ENCODE measurements around the gene KCNAB2. TPM values are rescaled to one million over a fixed set of nuclear protein-coding genes. Genes with fewer than 3 reads are reported as not detected.

The KCNAB2 gene
- total RNA-seq, 1 experiment from 2014 or later: 6.6 TPM

DNA sequence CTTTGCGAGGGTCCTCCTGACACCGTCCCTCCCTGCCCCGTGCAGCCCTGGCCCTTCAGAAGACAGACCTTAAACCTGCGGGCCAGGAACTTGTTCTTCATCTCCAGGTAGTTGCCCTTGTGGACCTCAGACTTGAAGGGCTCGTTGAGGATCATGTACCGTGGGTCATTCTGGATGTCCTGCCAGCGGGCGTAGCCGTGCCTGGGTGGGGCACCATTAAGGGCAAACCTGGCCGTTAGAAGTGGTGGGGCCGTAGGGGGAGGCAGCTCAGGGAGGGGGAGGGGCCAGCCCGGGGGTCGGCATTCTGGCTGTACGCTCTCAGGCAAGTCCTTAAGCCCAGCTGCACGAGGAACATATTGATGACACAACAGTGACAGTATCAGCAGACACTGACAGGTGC lies 64.6 kb downstream of the KCNAB2 start:
- no peak for DNase-seq (ENCODE audit: low read depth)
- in situ Hi-C loops (cut with HindIII; ENCODE audit: low pct_unique_long_range_greater_than_20kb, low sequenced_read_pairs): no loop called here

DNA sequence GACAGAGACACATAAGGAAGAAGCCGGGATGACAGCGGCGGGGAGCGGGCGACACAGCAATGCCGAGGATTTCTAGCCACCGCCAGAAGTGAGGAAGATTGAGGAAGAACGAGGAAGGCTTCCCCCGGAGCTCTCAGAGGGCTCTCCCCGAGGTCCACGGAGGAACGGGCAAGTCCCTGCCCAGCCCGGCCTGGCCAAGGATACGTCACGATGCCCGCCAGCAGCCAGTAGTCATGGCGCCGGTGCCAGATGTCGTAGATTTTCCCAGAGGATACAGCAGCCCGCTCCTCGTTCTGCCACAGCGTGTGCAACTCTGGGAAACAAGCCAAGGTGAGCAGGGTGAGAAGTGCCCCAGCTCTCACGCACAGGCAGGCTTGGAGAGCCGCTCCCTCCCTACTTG lies 65.9 kb downstream of the KCNAB2 start:
- no peak for DNase-seq (ENCODE audit: low read depth)

DNA sequence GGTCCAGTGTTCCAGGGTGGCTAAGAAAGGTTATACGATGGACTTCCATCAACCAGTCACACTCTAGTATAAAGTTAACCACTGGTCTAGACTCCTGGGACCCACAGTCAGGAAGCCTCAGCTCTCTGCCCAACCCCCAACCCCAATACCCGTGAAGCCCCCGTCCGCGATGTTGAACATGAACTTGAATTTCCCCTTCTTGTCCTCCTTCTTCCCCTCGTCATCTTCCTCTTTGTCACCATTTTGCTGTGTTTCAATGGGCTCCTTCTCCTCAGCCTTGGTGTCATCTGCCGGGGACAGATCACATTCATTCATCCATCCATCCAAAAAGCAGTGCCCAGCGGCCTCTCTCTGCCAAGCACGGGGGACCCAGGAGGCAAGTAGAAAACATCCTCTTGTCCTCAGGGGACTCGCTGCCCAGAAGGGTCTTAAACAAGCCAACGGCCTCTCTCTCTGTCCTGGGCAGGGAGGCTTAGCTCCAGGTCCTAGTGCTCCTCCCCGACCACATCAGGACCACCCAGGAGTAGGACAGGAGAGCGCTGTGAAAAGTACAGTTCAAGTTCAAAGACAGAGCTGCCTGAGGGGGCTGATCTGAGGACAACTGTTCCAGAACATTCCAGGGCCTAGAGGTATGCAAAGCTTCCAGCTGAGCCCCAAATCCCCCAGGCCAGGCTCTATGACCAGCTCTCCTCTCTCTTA lies 66.5 kb downstream of the KCNAB2 start:
- no peak for DNase-seq (ENCODE audit: low read depth)
- in situ Hi-C loops (cut with HindIII; ENCODE audit: low pct_unique_long_range_greater_than_20kb, low sequenced_read_pairs): no loop called here

More for the DNA sequence above, 65.9 kb downstream of the KCNAB2 start:
- in situ Hi-C loops (cut with HindIII; ENCODE audit: low pct_unique_long_range_greater_than_20kb, low sequenced_read_pairs): no loop called here

DNA sequence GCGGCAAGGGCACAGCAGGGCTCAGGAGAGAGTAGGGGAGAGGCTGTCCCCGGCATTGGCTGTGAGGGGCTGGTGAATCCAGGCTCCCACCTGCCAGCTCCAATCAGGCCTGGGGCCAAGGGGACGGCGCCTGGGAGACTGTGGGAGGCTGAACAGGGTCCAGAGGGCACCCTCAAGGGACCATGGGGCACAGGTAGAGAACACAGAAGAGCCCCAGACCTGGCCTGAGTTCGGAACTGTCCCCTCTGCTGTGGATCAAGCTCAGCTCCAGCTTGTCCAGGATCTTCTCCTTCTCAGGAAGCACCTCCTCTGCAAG lies 67.0 kb downstream of the KCNAB2 start:
- in situ Hi-C loops (cut with HindIII; ENCODE audit: low pct_unique_long_range_greater_than_20kb, low sequenced_read_pairs): no loop called here
- DNase-seq (ENCODE audit: low read depth): no peak

DNA sequence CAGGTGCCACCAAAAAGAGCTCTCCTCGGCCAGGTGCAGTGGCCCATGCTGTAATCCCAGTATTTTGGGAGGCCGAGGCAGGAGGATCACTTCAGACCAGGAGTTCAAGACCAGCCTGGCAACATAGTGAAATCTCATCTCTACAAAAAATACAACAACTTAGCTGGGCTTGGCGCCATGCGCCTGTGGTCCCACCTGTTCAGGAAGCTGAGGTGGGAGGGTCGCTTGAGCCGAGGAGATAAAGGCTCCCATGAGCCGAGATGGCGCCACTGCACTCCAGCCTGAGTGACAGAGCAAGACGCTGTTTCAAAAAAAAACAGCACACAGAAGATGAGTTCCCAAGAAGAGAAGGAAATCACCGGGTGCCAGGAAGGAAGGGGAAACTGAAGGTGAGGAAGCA lies 67.4 kb downstream of the KCNAB2 start:
- in situ Hi-C loops (cut with HindIII; ENCODE audit: low pct_unique_long_range_greater_than_20kb, low sequenced_read_pairs): no loop called here
- DNase-seq (ENCODE audit: low read depth): no peak

DNA sequence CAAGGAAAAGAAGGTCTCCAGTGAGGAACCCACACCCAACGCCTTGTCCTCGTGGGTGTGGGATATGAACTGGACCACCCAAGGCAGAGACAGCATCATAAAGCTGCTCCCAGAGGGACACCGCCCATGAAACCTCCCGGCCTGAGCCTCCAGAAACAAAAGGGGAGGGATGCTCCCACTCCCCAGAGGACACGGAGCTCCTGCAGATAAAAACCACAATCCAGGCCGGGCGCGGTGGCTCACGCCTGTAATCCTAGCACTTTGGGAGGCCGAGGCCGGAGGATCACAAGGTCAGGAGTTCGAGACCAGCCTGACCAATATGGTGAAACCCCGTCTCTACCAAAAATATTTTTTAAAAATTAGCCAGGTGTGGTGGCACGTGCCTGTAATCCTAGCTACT lies 68.1 kb downstream of the KCNAB2 start:
- no peak for DNase-seq (ENCODE audit: low read depth)
- in situ Hi-C loops (cut with HindIII; ENCODE audit: low pct_unique_long_range_greater_than_20kb, low sequenced_read_pairs): no loop called here

DNA sequence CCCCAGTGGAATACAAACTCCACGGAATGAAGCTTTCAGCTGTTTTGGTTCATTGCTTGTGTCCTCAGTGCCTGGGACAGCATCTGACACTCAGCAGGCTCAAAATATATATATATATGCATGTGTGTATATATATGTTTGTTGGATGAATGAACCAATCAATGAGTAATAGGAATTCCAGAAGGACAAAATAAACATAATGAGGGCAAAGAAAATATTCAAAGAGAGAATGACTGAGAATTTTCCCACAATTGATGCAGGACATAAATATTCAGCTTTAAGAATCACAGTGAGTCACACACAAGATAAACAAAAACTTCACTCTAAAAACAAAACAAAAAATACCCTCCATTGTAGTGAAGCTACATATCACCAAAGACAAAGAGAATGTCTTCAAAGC lies 70.4 kb downstream of the KCNAB2 start:
- peak; percentile 76 for DNase-seq (ENCODE audit: low read depth)
- in situ Hi-C loops (cut with HindIII; ENCODE audit: low pct_unique_long_range_greater_than_20kb, low sequenced_read_pairs): no loop called here

DNA sequence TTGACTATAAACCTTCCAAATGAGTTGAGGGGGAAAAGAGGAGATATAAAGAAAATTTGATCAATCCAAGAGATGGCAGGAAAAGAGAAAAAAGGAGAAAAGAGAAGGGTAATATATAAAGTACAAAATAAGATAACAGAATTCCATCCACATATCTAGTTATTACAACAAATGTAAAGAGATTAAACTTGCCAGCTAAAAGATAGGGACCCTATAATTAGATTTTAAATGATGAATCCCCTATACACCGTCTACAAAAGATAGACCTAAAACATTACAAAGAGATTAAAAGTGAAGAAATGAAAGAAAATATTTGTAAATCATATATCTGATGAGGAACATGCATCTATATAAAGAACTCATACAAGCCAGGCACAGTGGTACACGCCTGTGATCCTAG lies 71.4 kb downstream of the KCNAB2 start:
- in situ Hi-C loops (cut with HindIII; ENCODE audit: low pct_unique_long_range_greater_than_20kb, low sequenced_read_pairs): no loop called here
- no peak for DNase-seq (ENCODE audit: low read depth)

DNA sequence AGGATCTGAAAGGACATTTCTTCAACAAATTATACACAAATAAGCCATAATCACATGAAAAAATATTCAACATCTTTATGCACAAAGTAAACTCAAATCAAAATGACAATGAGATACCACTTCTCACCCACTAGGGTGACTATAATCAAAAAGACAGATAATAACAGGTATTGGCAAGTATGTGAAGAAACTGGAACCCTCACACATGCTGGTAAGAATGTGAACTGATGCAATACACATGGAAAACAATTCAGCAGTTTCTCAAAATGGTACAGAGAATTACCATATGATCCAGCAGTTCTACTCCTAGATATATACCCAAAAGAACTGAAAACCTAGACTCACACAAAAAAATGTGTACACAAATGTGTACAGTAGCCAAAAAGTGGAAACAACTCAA lies 71.9 kb downstream of the KCNAB2 start:
- in situ Hi-C loops (cut with HindIII; ENCODE audit: low pct_unique_long_range_greater_than_20kb, low sequenced_read_pairs): no loop called here
- DNase-seq (ENCODE audit: low read depth): no peak

DNA sequence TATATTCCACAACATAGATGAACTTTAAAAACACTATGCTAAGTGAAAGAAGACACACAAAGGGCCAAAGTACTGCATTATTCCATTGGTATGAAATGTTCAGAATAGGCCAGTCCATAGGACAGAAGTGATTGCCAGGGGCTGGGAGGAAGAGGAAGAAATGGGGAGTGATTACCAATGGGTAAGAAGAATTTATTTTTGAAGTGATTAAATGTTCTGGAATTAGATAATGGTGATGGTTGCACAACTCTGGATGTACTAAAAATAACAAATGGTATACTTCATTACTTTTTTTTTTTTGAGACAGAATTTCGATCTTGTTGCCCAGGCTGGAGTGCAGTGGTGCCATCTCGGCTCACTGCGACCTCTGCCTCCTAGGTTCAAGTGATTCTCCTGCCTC lies 72.7 kb downstream of the KCNAB2 start:
- in situ Hi-C loops (cut with HindIII; ENCODE audit: low pct_unique_long_range_greater_than_20kb, low sequenced_read_pairs): no loop called here
- no peak for DNase-seq (ENCODE audit: low read depth)

DNA sequence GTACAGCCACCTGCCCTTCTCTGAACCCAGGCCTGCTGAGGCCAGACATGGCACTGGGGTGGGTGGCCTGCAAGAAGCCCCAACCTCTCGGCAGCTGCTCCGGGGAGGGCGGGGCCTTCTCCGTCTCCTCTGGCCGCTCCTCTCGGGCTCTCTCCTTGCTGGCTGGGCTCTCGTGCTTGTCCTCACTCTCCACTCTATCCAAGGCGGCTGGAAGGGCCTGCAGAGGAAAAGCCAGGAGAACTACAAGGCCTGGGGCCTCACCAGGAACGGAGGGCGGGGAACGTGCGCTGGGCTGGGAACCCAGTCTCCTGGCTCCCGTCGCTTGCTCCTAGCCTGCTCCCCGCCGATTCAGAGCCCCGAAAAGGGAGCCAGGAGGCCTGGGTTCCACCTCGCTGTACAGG lies 75.3 kb downstream of the KCNAB2 start:
- no peak for DNase-seq (ENCODE audit: low read depth)
- in situ Hi-C loops (cut with HindIII; ENCODE audit: low pct_unique_long_range_greater_than_20kb, low sequenced_read_pairs): no loop called here

DNA sequence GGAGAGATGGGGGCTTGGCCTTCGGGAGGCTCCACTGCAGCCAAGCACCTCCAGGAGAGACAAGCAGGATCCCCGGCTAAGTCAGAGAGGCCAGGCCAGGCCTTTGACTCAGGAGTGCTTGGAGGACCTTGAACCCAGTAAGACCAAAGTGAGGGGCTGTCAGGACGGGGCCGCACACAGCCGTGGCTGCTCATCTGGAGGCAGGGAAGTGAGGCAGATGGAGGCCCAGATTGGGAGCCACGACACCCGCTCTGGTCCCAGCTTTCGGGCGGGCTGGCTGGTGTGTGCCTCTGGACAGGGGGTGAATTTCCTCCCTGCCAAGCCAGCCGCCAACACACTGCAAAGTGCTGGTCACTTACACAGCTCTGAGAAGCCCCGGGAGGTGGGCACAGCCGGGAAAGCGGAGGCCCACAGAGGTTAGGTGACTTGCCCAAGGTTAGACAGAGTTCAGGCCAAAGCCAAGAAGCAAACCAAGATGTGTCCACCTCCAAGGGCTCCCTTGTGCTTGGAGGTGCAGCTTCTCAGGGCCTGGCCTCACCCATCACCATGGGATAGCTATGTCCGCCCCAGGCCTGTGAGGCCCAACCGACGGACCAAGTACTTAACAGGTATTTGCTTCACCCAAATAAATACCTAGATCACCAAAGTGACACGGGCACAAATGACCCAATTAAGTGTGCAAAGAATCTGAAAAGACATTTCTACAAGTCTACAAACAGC lies 76.1 kb downstream of the KCNAB2 start:
- no peak for DNase-seq (ENCODE audit: low read depth)
- in situ Hi-C loops (cut with HindIII; ENCODE audit: low pct_unique_long_range_greater_than_20kb, low sequenced_read_pairs): no loop called here

DNA sequence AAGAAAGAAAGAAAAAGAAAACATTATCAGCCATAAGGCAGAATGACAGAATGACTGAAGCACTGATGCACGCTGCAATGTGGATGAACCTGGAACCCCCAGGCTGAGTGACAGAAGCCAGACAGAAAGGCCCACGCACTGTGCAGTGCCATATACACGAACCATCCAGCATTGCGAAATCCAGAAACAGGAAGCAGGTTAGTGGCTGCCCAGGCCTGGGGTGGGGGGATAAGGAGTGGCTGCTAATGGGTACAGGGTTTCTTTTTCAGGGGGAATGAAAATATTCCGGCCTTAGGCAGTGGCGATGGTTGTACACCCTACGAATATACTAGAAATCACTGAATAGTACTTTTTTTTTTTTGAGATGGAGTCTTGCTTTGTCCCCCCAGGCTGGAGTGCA lies 77.4 kb downstream of the KCNAB2 start:
- in situ Hi-C loops (cut with HindIII; ENCODE audit: low pct_unique_long_range_greater_than_20kb, low sequenced_read_pairs): no loop called here
- no peak for DNase-seq (ENCODE audit: low read depth)

DNA sequence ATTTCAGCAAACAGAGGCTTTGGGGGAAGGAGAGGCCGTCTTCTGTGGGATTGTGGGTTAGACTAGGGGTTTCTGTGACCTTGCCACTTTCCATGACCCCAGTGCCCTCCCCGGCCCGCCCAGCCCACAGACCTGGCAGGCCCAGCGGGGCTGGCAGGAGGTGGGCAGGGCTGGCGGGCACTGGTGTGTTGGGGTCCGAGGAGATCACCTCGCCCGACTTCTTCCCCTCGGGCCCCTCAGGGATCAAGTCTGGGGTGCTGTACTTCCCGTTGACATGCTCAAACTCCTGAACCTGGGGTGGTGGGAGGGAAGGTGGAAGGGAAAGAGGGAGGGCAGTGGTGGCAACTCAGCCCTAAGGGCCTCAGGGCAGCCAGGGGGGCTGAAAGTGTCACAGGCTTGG lies 78.1 kb downstream of the KCNAB2 start:
- DNase-seq (ENCODE audit: low read depth): no peak
- in situ Hi-C loops (cut with HindIII; ENCODE audit: low pct_unique_long_range_greater_than_20kb, low sequenced_read_pairs): no loop called here

DNA sequence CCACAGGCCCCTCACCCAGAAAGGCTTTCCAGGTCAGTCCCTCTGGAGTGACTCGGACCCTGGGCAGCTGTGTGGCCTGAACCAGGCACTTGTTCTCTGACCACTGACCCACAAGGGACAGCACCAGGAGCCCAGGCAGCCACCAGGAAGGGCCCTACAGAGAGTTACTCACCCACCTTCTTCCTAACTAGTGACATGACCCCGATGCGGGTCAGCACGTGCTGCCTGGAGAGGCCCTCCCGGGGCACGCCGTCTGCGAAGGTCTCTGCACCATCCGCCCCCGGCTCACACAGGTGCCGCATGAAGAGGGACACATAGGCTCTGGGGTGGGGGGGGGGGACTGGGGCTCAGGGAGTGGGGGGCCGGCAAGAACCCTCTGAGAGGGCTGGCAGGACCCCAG lies 78.7 kb downstream of the KCNAB2 start:
- no peak for DNase-seq (ENCODE audit: low read depth)
- in situ Hi-C loops (cut with HindIII; ENCODE audit: low pct_unique_long_range_greater_than_20kb, low sequenced_read_pairs): no loop called here

DNA sequence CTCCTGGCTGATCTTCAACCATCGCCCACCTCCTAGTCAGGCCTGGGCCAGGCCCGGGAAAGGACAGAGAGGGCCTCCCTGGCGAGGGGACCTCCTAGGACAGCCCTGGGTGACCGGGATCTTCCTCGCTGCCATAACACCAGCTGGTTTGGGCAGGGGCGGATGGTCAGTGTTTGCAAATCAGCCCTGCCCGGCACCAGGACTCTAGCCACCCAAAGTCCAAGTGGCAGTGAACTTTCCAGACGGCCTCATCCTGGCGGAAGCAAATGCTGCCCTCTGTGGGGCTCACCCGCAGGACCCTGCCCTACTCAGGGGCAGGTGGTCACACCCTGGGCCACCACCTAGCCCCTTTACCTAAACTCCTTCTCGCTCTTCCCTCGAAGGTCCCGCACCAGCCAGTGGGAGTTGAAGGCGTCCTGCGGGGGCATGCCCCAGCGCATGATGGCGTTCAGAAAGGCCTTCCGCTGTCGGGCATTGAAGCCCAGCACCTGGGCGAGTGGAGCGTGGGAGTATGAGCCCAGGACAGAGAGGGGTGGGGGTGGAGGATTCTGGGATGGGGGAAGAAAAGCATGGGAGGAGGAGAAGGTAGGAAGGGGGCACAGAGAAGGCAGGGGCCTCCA lies 79.2 kb downstream of the KCNAB2 start:
- in situ Hi-C loops (cut with HindIII; ENCODE audit: low pct_unique_long_range_greater_than_20kb, low sequenced_read_pairs): no loop called here

DNA sequence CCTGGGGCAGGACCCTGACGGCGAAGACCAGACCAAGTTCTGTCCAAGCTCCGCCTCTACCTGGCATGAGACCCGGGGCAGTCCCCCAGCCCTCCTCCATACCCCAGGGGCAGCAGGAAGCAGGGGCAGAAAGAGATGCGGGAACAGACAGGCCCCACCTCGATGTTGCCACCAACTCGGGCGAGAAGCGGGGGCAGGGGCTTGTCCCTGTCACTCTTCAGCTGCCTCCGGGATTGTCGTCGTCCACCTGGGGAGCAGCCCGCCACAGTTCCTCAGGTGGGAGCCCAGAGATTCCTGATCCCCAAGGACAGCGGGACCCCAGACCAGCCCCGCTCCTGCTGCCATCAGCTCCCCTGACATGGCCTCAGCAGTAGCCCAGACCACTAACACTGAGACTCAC lies 79.7 kb downstream of the KCNAB2 start:
- DNase-seq (ENCODE audit: low read depth): no peak

More for the DNA sequence above, 79.2 kb downstream of the KCNAB2 start:
- no peak for DNase-seq (ENCODE audit: low read depth)

DNA sequence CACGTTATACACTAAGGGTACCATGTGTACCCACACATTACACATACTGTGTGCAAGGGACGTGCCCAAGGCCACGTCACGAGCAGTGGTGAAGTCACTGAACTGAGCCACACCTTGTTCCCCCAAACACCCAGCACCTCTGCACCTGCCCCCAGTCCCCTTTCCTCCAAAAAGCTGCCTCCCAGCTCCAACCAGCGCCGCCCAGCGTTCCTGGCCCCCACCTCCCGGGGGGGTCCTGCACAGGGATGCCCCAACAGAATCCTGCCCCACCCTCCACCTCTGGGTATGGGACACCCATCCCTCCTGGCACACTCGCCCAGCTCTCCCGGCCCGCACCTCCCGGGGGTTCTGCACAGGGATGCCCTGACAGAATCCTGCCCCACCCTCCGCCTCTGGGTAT lies 80.3 kb downstream of the KCNAB2 start:
- DNase-seq (ENCODE audit: low read depth): no peak
- in situ Hi-C loops (cut with HindIII; ENCODE audit: low pct_unique_long_range_greater_than_20kb, low sequenced_read_pairs): no loop called here

More for the DNA sequence above, 79.7 kb downstream of the KCNAB2 start:
- in situ Hi-C loops (cut with HindIII; ENCODE audit: low pct_unique_long_range_greater_than_20kb, low sequenced_read_pairs): no loop called here

DNA sequence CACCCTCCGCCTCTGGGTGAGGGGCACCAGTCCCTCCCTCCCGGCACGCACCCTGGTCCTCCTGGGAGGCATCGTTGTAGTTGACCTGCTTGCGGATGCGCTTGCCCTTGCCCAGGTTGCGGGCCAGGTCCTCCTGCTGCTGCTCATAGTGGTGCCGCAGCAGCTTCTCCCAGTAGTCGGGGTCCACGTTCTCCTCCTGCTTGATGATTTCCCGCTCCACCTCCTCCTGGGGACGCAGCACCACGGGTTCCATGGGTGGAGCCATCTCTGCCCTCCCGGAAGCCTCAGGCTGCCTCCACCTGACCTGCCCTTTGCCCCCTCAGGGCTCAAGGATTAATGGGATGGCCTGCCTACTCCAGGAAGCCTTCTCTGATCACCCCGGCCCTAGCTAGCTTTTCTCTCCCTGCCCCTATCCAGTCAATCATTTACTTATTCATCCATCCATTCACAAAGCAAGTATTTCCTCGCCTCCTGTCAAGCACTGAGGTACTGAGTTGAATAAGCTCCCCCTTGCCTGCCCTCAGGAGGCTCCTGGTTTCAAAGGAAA lies 80.9 kb downstream of the KCNAB2 start:
- no peak for DNase-seq (ENCODE audit: low read depth)
- in situ Hi-C loops (cut with HindIII; ENCODE audit: low pct_unique_long_range_greater_than_20kb, low sequenced_read_pairs): no loop called here
